Measurements from ENCODE around the gene BBS9.

BBS9 gene

DNA sequence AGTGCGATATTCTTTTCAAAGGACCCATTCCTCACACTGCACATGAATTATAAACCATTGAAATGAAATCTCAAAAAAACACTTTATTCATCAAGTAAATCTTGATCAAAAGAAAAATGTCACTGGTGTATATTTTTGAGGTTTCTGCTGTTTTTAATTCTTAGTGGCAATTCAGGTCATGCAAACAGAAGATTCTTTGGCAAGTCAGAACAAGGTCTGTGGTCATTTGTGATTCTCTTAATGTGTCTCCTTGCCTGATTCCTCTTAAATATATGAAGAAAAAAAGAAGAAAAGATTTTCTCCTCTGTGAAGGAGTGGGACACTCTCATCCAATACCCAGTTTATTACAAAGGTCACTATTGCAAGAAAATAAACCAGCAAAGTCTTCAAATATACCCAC, 467.8 kb downstream of the BBS9 start:
- no peak for DNase-seq

DNA sequence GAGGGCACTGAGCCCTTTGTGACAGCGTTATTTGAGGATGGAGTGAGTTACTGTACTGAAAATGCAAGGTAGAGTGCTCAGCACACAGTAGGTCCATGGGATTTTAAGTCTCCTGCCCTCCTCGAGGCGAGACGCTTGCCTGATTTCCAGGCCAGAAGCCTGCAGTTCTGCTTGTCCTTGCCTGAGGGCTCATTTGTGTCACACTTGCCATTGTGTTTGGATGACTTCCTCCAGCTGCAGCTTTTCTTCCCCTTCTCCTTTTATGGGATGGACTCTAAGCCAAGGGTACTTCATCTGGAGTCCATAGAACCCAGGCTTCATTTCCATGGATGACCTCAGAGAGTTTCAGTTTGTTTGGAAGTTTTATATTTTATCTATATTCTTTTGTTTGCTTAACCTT, 471.7 kb downstream of the BBS9 start:
- no peak for DNase-seq

DNA sequence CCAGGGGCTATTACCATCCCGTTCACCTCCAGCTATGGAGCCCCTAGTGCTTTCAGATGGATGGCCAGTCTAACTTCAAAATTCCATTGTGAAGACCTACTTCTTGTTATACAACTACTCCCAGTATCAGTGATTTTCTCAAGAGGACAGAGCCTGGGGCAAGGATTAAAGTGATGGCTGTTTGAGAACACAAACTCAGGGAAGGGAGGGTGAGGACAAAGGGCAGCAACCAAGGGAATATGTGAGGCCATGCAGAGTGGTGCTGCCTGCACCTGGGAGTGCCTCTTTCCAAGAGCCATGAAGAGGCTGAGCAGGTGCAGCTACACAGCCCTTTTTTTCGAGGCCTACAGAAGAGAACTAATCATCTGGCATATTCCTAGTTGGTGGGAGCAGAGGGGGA, 472.5 kb downstream of the BBS9 start:
- no peak for DNase-seq

DNA sequence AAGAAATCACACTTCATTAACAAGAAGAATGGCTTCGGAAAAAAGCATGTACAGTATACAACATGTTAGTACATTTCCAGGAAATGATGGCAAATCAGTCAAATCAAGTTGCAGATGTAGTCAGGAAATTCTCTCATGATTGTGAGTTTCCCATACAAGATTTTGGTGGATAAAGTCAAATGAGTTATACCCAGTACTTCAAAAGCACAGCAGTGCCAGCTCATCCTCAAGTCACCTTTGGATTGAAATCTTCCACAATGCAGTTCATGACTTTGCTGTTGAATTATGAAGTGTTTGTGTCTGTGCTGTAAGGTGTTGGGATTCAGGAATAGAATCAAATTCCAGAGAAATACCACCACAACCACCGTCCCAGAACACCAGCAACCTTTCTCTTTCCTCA, 474.7 kb downstream of the BBS9 start:
- DNase-seq, result no peak

DNA sequence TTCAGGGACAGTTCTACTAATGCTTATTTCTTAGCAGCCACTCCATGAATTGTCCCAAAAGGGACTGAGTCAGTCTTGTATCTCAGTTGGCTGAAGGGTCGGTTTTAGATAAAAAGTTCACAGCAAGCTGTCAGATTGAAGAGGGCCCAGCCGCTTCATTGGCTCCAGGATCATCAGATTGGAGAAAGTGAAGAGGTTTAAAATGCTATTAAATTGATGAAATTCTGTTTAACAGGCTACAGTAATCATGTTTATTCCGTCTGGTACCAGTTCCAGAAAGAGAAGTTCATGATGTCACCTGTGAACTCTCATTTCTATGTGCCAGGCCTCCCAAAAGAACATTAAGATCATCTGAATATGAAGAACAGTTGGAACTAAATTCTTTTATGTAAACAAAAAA, 481.6 kb downstream of the BBS9 start:
- DNase-seq, result no peak

DNA sequence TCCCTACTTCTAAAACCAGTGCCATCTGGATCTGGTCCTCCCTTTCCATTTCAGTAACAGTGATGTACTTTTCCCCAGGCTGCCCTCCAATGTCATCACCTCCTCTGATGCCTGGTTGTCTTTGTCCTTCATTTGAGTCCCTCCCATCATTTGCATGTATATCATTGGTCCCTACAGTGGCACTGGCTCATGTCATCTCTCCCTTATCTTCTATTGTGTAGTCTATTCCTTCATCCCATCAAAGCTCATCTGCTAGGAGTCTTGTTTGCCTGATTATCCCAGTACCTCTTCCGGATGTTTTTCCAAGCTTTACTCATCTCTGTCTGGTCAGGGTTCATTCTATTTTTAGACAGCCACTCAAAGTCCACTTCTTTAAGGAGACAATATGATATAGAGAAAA, 483.1 kb downstream of the BBS9 start:
- DNase-seq, result no peak

DNA sequence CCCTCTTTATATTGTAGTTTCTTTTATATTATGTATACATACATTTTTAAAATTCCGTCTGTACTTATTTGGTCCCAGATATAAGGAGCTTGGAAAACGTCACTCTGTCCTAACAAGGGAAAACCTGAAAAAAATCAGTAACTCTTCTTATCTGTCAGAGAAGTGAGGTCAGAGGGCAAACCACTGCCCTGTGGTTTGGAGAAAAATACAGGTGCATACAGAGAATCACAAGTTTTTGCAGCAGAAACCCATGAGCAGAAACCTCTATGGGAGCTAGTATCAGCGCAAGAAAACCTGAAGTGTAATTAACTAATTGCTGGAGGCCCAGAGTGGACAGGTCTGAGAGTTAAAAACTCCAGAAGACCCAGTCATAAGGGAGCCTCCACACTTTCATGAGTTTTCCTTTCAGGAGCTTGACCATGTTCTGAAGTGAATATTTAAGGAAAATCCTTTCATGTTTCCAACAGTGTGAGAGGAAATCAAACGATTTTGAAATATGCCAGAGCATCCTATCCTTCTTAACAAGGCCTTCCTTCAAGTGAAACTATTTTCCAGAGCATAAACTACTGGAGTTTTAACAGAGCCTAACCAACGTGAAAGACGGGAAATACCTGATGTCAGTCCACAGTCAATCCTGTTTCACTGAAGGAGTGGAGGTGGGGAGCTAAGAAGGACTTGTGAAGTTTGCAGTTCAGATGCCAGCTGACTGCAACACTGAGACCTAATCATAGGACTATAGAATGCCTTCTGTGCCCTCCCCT, 485.2 kb downstream of the BBS9 start:
- no peak for DNase-seq

DNA sequence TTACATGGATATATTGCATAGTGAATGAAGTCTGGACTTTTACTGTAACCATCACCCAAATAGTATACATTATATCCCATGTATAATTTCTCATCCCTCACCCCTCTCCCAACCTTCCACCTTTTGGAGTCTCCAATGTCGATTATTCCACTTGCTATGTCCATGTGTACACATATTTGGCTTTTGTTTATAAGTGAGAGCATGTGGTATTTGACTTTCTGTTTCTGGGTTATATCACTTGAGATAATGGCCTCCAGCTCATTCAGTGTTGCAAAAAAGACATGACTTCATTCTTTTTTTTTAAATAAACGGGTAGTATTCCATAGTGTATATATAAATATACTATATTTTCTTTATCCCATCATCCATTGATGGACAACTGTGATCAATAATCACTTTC, 487.4 kb downstream of the BBS9 start:
- DNase-seq, result no peak

DNA sequence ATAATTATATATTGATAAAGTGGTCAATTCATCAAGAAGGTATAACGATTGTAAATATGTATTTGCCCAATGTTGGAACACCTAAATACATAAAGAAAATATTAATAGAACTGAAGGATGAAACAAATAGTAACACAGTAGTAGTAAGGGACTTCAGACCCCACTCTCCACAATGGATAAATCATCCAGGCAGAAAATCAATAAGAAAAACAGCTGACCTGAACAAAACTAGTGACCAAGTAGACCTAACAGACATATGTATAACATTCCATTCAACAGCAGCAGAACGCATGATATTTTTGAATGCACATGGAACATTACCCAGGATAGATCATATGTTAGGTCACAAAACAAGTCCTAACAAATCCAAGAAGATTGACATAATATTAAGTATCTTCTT, 489.9 kb downstream of the BBS9 start:
- DNase-seq, result no peak

DNA sequence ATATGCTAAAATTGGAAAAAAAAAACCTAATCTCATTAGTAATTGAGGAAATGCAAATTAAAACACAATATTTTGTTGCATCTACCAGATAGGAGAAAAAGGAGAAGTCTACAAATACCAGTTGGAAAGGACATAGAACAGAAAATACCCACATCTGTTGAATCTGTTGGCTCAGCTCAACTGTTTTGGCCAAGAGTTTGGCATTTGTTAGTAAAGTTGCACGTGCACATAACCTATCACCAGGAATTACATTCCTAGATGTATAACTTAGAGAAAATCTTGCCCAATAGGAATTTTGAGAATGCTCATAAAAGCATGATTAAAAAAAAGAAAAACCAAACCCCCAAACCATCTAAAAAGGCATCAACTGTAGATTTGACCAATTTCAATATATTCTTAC, 493.9 kb downstream of the BBS9 start:
- no peak for DNase-seq

DNA sequence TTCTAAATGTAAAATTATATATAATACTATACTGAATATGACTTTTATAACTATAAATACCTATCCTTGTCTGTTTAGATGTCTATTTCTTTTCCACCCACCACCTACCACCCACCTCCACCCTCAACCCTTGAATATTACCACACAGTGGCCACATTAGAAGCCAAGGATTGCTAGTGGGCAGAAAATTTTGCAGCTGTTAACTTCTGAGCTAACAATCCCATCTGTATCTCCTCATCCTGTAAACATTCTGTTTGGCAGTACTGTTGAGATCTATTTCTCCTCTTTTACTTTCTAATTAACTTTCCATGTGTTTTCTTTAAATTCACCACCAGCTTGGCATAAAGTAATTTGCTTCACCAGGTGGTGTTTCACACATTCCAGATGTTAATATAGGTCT, 494.9 kb downstream of the BBS9 start:
- no peak for DNase-seq

DNA sequence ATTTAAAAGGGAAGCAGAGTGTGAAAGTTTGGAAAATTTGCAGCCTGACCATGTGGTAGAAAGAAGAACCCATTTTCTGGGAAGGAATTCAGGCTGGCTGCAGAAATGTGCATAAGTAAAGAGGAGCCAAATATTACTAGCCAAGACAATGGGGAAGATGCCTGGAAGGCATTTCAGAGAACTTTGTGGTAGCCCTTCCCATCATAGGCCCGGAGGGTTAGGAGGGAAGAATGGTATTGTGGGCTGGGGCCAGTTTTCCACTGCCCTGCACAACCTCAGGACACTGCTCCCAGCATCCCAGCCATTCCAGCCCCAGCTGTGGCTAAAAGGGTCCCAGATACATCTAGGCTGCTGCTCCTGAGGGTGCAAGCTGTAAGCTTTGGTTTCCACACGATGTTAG, 497.5 kb downstream of the BBS9 start:
- DNase-seq, result no peak

DNA sequence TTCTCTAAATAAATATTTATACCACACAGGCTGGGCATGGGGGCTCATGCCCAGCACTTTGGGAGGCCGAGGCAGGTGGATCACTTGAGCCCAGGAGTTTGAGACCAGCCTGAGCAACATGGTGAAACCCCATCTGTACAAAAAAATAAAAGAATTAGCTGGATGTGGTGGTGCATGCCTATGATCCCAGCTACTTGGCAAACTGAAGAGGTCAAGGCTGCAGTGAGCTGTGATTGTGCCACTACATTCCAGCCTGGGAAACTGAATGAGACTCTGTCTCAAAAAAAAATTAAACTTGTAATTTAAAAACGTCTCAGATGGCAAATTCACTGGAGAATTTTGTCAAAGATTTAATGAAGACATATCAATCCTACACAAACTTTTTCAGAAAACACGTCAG, 498.4 kb downstream of the BBS9 start:
- no peak for DNase-seq

DNA sequence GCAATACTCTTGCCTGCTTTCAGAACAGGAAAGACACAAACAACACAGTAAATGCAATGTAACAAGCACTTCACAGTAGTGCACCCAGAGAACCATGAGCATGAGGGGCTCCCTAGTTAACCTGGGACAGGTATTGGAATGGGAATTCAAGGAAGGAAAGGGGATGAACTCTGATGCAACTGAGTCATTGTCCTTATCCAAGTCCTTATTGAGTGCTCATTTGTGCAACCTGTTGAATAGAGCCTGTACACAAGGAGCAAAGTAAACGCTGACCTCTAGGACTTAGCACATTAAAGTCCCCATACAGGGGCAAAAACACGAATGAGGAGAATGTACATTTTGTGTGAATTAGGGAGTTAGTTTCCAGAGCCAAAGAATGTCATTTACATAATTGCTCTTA, 499.5 kb downstream of the BBS9 start:
- DNase-seq, result no peak

DNA sequence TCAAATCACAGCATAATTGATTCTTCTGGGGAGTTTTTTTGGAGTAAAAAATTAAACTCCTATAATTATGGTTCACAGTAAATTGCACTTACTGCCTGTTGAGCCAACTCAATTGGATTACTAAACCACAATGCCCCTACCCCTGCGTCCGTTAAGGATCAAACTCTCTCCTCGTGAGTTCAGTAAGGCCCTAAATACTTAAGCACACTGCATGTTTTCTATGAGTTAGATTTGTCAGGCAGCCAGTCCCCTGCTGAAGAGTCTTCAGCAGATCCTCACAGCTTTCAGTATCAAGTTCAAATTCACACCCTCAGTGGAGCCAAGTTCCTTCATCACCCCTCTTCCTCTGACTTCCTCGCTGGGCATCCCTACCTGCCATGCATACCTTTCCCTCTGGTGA, 501.0 kb downstream of the BBS9 start:
- DNase-seq, result no peak

DNA sequence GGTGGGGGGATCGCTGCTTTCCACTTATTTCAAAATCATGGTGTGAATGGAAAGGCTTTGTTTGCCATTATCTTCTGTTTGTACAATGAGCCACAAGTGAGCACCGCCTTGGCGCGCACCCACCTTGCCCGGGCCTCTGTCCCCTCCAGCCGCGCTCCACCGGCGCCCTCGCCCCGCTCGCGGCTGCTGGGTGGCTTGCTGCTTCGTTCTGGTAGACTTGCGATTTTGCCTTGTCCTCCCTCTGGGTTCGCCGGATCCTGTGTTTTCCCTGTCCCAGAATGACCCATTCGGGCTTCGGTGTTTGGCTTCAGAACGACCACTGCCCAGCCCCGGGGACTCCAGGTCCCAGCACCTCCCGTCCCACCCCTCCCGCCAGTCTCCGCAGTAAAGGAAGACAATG, 503.0 kb downstream of the BBS9 start:
- no peak for DNase-seq

DNA sequence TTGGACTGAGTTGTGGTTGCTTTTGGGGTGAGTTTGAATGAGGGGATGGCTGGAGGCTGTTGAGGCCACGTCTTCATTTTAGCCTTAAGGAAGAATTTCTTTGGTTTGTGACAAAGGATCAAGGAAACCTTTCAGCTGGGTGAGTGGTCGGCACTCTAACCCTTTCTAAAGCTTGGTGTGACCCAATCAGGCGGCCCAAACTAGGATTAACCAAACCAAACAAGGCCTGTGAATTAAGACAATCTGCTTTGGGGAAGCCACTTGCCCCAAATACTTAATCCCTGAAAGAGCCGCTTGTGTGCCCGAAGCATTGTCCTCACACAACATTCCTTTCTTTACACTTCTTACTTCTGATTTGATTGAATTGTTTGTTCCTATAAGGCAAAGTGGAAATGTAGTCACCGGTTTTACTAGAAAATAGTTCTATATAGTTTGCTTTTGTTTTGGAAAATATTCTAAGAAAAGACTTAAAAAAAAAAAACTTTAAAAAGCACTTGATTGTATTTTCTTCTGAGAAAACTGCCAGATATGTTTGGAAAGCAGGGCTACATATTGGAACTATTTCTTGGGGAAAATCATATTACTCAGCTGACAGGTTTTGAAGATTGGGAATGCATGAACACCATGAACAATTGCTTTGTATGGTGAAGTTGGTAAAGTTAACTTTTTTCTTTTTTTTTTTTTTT, 503.6 kb downstream of the BBS9 start:
- DNase-seq, result no peak

DNA sequence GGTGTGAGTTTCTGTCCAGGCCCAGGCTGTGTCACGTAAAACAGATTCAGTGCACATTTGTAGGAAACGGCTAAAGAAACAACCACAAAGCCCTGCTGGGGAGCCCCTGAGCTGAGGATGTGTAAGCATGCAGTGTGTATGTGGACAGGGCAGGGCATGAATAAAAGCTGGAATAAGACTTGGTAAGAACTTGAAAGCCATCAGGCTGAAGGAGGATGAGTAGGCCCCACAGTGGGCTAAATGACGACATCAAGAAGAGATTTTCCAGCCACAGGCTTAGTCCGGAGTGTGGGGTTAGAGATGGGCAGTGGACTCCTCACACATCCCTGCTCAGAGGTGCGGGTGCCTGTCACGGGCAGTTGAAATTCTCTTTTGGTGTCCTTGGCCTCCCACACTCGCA, 505.2 kb downstream of the BBS9 start:
- no peak for DNase-seq

DNA sequence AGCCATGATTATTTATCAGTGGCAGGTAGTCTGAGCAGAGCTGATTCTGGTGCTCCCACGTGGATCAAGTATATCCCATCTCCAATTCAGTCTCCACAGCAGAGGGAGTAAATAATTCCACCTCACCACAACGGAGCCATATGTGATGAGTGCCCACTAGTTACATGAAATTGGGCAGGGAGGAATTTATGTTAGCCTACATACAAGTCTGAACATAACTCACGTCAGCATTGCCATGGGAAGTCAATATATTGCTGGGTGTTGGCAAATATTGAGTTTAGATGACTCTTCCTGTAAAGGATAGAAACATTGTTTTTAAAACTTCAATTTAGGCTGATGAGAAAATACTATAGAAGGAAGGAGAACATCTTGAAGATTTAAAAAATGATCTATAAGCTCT, 507.0 kb downstream of the BBS9 start:
- DNase-seq, result no peak

DNA sequence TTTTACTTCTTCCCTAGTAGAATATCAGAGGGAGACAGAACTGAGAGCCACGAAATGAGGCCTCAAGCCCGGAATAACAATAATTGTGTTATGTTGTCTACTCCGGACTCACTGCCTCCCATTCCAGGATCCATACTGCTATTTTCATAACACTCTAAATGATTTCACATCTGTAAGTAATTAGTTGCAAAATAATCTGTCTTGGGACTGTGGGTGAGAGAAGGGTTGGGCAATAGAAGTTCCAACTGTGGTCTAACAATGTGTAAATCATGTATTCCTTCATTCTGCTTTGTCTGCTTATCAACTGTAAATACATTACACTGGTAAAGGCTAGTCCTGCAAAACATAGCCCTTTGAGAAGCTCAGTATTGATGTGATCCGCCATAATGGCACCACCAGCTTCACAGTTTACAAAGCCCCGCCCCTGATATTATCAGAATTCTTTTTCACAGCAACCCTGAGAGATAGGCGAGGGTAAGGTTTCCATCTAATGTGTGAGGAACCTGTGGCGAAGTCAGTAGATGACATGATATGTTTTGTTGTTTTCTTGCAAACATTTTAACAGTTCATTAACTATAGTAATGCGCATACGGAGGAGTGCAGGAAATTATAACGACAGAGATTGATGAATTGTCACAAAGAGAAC, 510.3 kb downstream of the BBS9 start:
- DNase-seq, result no peak

DNA sequence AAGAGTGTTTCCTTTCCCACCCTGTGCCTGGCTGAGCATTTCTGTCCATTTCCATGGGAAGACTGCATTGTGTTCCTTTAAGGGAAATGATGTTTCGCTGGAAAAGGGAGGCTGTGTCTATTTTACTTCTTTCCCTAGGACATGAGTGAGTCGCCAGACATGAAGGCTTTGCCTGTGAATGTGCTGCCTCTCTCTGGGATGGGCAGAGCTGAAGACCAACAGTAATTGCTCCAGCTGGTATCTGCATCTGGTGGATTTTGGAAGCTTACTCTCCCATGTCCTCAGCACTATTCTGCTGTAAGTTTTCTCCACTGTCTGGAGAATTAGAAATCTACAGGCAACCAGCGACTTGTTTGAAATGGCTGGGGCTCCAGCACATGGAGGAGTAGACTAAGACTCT, 511.4 kb downstream of the BBS9 start:
- no peak for DNase-seq

DNA sequence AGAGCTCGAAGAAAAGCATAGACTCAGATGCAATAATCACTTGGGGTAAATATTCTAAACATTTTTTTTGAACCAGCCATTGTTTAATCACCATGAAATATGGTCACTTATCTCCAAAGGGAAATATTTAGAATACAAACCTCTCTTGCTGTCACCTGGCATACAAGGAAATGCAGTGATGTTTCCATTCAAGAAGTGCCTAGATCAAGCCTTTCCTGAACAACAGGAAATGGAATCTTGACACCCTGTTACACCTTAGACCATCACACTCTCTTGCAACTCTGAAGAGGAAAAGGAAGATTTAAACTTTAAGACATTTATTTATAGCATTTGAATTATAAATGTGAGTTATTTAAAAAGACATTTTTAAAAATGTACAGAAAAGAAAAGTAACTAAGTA, 512.9 kb downstream of the BBS9 start:
- no peak for DNase-seq

DNA sequence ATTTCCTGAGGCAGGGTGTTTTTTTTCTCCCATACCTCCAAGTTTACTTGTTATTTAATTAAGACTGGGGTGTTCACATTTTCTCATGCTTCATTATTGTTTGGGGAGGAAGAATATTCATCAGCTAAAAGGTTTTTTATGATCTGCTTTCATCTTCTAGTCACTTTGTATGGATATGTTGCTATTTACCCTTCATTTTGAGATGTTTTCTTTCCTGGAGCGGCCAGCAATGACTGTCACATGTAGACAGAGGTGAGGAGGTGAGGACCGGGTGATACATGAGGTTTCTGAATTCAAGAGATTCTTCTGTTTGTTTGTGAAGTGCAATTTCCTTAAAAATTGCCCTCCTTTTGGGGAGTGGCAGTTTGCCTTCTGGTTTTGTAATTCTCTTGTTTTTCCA, 514.2 kb downstream of the BBS9 start:
- no peak for DNase-seq
